Airway epithelial cell (primary cell): ENCODE measurements around the gene PHC2. TPM values are rescaled to one million over a fixed set of nuclear protein-coding genes. Genes with fewer than 3 reads are reported as not detected.

Experiments
- total RNA-seq: library from RNA; depleted of rRNA; stranded (reverse); fragments of >200 nt; gene quantifications from 2 replicates; pipeline ENCODE4 v1.2.3, GENCODE V29; 2015

Gene PHC2, protein sequence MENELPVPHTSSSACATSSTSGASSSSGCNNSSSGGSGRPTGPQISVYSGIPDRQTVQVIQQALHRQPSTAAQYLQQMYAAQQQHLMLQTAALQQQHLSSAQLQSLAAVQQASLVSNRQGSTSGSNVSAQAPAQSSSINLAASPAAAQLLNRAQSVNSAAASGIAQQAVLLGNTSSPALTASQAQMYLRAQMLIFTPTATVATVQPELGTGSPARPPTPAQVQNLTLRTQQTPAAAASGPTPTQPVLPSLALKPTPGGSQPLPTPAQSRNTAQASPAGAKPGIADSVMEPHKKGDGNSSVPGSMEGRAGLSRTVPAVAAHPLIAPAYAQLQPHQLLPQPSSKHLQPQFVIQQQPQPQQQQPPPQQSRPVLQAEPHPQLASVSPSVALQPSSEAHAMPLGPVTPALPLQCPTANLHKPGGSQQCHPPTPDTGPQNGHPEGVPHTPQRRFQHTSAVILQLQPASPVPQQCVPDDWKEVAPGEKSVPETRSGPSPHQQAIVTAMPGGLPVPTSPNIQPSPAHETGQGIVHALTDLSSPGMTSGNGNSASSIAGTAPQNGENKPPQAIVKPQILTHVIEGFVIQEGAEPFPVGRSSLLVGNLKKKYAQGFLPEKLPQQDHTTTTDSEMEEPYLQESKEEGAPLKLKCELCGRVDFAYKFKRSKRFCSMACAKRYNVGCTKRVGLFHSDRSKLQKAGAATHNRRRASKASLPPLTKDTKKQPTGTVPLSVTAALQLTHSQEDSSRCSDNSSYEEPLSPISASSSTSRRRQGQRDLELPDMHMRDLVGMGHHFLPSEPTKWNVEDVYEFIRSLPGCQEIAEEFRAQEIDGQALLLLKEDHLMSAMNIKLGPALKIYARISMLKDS
- total RNA-seq: 52.5 and 73.3 TPM in 2 replicates

DNA sequence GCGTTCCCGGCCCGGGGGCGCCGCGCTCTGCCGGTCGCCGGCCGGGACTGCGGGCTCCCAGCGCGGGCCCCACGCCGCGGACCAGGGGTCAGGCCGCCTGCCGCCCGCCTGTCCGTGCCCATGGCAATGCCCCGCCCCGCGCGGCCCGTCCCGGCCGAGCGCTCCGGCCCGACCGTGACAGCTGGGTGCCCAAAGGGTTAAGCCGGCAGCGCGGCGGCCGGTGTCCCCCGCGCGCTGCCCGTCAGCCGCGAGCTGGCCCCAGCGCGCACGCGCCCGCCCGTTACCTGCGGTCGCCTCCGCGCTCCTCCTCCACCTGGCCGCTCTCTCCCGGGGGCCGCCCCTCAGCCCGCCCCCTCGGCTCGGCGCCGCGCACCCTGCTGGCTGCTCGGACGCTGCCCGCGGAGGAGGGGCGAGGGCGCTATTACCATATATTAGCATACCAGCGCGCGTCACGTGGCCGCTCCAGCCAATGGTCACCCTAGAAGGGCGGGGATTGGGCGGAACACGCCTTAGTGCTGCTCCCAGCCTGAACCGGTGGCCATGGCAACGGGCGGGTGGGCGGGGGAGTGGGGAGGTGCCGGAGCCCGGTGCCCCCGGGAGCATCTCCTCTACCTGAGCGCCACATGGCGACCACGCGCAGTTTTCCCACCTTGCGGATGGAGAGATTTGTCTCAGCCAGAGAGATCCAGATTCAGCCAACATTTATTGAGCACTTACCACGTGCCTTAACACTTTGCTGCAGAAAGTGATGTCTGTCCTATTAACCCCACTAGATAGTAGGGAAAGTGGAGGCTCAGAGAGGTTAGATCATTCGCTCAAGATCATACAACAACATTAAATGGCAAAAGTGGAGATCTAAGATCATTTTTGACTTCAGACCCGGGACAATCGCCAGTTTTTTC, at the start of gene PHC2:
PHC2 (minus strand) TSS at position 404 of the 902 bp plus-strand sequence. CDS start 55,556 bp downstream, outside the sequence.

DNA sequence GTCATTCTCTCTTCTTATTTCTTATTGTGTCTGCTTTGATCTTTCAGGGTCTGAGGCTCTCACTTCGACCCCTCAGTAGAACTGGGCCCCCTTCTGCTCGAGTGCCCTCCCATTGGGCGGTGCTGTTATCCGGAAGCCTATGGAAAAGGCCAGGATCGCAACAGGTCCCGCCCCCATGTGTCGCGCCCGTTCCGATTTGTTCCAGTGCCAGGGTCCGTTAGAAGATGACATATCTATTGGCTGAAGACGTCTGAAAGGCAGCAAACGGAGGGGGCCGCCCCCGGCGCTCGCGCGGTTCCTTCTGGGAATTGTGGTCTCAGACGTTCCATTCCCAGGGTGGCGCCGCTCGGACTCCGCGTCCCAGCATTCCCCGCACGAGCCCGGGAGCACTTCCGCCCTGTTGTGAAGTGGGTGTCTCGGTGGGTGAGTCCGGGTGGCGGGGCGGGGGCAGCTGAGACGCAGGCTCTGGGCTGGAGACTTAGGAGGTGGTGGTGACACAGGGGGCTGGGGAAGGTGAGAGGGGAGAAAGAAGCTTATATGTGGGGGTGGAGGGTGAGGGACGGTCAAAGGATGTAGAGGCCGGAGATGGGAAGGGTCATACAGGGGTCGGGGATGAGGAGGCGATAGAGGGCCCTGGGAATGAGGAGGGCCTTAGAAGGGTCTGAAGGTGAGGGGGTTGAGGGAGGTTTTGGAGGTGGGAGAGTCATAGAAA, 41.5 kb upstream of the PHC2 start, which contains the start of gene ZSCAN20:
ZSCAN20 (plus strand) TSS at position 377 of the 712 bp plus-strand sequence. CDS start 6,644 bp downstream, outside the sequence.

GRCh38 chr1:33320619-33321165, 110.2 kb downstream of the PHC2 start, which contains the start of gene A3GALT2:
Gene A3GALT2, minus strand, starts transcription at chr1:33321098. Its CDS starts 0 bp downstream, at chr1:33321098.

Other genes with a start within 250 kb of the PHC2 start
- gene TRIM62, start 249.1 kb downstream of the PHC2 start, total RNA-seq: 5.1 and 7.3 TPM in 2 replicates
- gene ZNF362, start 174.6 kb downstream of the PHC2 start, total RNA-seq: 8.5 and 8.7 TPM in 2 replicates
- gene A3GALT2, start 110.0 kb downstream of the PHC2 start, total RNA-seq: not detected in 2 replicates
- 3.1 and 4.6 TPM in 2 replicates for gene ZSCAN20, start 41.5 kb upstream of the PHC2 start, total RNA-seq